Hematopoietic multipotent progenitor cell (in vitro differentiated cells): ENCODE measurements around the gene ZCCHC7. TPM values are rescaled to one million over a fixed set of nuclear protein-coding genes. Genes with fewer than 3 reads are reported as not detected.

Source experiments
- DNase-seq, 3 donors: peaks; one replicate each; pipeline ENCODE4 v3.0.0-alpha.2; 2011 to 2015; ENCODE audit warnings: low read depth in 2 of 3, low spot score in 2 of 3
- total RNA-seq: library from RNA; depleted of rRNA; stranded (reverse); fragments of >200 nt; gene quantifications from one replicate; pipeline ENCODE4 v1.2.3, GENCODE V29; 2012

The ZCCHC7 gene
- total RNA-seq, 1 donor = 20.2 TPM

- no peak for DNase-seq
Observed at GRCh38 chr9:37243588-37244345, 123.4 kb downstream of the ZCCHC7 start.

DNA sequence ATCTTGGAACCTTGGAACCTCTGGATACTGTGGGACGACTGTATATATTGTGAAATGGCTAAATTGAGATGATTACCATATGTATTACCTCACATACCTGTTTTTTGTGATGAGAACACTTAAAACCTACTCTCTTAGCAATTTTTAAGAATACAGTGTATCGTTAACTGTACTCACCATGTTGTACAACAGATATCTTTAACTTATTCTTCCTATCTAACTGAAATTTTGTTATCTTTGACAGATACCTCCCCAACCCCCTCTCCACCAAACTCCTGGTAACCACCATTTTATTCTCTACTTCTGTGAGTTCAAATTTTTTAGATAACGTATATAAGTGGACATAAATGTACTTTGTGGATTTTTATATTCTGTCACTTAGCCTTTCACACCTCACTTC, 126.5 kb downstream of the ZCCHC7 start:
- no peak for DNase-seq

- no peak for DNase-seq
Observed at GRCh38 chr9:37248651-37249163, 128.3 kb downstream of the ZCCHC7 start.

DNA sequence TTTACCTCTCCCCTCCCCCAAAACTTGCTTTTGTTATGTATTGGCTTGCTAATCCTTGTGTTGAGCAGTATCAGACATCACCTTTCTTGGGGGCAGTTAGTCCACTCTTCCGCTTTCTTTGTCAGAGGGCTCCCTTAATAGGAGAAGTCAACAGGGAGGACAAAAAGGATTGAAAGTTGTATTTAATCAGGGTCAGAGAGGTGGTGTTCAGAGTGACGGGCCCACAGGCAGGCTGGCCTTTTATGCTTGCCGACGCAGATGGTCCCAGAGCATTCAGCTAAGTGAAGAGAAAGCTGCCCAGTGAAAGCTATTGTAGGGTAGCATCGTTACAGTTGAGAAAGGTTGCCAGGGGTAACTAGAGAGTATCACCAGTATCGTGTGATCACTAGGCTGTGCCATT, 131.1 kb downstream of the ZCCHC7 start:
- DNase-seq = no peak

GRCh38 chr9:37253377-37253937, 133.1 kb downstream of the ZCCHC7 start:
- DNase-seq = no peak

DNA sequence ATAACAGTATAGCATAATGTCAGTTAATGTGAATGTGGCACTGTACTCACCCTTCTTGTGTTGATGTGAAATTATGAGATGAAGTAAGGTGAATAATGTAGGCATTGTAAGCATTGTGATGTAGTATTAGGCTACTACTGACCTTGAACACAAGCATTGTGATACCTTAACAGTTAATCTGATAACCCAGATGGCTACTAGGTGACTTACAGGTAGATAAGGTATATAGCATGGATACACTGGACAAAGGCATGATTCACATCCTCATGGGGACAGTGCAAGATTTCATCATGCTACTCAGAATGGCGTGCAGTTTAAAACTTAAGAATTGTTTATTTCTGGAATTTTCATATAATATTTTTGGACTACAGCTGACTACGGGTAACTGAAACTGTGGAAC, 134.8 kb downstream of the ZCCHC7 start:
- DNase-seq = no peak

DNA sequence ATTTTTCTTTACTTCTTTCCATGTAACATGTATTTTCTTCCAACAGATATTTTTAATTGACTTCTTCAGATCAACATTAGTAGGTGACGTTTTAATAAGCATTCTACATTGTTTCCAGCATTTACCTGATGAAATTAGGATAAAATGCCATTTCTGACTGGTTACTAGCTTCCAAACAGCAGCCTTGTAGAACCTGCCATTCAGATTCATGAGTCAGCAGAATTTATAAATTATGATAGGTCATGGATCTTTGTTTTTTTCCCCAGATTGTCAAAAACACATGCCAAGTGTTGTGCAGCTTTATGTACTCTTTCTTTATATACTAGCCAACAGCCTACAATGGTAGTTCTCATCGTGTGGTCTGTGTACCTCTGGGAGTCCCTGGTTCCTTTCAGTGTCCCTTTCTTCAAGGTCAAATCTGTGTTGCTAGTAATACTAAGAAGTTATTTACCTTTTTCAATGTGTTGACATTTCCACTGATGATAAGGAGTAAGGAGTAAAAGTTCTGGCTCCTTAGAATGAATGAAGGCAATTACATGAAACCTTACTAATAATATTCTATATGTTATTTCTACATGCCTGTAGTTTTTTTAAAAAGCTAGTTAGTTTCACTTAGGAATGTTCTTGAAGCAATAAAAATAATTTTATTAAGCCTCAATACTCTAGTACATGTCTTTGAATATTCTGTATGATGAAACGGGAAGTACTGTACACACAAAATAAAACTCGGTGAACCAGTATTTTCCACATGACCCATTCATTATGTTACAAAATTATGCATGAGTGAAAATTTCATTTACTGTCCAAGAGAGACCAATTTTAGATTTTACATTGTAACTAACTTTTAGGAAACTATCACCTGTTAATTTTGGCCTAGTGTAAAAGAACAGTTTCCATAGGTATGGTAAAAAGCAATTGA, 135.8 kb downstream of the ZCCHC7 start:
- no peak for DNase-seq

- no peak for DNase-seq
Observed at GRCh38 chr9:37259951-37260350, 139.6 kb downstream of the ZCCHC7 start.

DNA sequence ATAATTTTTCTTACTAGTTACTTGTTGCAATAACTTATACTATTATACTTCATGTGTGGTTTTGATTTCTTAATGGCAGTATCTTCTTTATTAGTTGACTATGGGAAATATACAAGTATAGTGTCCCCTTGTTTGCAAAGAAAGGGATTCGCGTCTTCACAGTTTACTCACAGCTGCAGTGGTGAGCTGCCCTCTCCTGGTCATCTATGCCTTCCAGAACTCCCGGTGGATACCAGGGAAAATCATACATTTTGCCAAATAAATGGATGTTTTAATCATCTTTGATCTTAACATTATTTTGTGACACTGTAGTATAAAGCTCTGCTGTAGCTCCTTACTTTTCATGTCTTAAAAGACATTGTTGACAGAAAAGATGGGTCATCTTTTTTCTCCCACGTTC, 142.0 kb downstream of the ZCCHC7 start:
- no peak for DNase-seq

- DNase-seq = no peak
Observed at GRCh38 chr9:37264539-37264938, 144.2 kb downstream of the ZCCHC7 start.

GRCh38 chr9:37266630-37267029, 146.3 kb downstream of the ZCCHC7 start:
- DNase-seq = no peak

DNA sequence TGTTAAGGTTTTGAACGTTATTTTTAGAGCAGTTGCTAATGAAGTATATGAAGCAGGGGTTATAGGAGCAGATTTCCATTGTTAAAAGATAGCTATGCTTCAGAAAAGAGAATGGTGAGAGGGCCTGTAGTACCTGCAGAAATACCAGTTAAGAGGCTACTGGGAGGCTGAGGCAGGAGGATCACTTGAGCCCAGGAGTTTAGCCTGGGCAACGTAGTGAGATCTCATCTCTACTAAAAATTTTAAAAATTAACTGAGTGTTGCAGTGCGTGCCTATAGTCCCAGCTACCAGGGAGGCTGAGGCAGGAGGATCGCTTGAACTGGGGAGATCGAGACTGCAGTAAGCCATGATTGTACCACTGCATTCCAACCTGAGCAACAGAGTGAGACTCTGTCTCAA, 148.8 kb downstream of the ZCCHC7 start:
- DNase-seq = no peak

GRCh38 chr9:37271679-37272078, 151.3 kb downstream of the ZCCHC7 start:
- DNase-seq = no peak

GRCh38 chr9:37273595-37273994, 153.2 kb downstream of the ZCCHC7 start:
- DNase-seq = no peak

- no peak for DNase-seq
Observed at GRCh38 chr9:37281541-37281940, 161.2 kb downstream of the ZCCHC7 start.

GRCh38 chr9:37283730-37284325, 163.5 kb downstream of the ZCCHC7 start:
- DNase-seq = peak in 1 of 3 donors; percentile 4

DNA sequence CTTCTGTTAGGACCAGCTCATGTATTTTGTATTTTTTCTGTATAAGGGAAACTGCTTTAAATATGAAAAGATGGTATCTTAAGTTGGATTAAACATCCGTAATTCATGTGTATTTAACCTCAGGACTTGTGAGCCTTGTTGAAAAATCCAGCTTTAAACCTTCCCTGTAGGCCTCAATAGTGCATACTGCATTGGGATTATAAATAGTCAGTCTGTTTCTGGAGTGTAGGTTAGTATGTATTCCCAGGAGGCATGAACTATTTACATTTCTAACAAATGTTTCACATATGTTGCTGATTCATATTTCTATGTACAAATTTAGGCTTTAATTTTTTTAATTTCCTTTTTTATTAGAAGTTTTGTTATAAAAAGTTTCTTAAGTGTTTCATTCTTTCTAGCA, 164.3 kb downstream of the ZCCHC7 start:
- no peak for DNase-seq

- no peak for DNase-seq
Observed at GRCh38 chr9:37286530-37287175, 166.3 kb downstream of the ZCCHC7 start.

DNA sequence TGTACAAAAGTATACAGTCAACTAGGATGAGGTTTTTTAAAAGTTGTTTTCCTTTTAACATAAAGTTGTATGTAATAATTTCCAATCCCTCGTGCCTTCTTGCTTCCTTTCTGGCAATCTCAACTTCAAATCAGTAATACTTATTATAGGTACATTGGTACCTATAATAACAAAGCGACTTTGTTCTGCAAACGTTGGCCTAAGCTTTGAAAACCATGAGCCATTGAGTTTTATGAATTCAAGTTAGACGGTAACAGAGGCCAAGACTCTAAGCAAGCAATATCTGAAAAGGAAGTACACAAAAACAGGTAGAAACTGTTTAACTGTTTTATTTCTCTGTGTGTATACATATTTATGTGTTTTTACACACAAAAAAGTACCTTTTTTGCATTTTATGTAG, 166.9 kb downstream of the ZCCHC7 start:
- no peak for DNase-seq

DNA sequence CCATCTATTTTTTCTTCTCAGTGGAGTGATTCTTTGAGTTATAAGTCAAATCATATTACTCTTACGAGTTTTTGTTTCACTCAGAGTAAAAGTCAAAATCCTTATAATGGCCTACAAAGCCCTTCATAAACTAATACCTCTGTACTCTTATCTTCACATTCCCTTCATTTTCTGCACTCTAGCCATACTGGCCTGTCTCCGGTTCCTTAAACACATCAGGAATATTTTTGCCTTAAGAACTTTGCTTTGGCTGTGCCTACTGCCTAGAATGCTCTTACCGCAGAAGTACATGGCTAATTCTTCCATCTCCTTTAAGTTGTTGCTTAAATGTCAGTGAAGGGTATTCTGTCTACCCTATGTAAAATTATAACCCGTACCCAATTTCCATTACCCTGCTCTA, 169.3 kb downstream of the ZCCHC7 start:
- DNase-seq = no peak
